Gastroesophageal sphincter (tissue), 3 donors: ENCODE data around the gene OR4D10.

Experiments
- POLR2A ChIP-seq, 2 donors: fragments of 450-650 bp; IDR thresholded peaks; one replicate each; pipeline ENCODE4 v1.6.1; 2017; ENCODE audit warnings: antibody characterized with exemption in 2 of 2, mild to moderate bottlenecking in 2 of 2, moderate library complexity in 1 of 2
- POLR2AphosphoS5 ChIP-seq: sonication (generic); formaldehyde crosslinking; IDR thresholded peaks from one replicate; pipeline ENCODE4 v1.6.1; 2017; ENCODE audit warnings: antibody characterized with exemption
- TF ChIP-seq, protein P1 (sequence below), 4 experiments: fragments of 200-600 bp in 2 of 4; fragments of 450-650 bp in 2 of 4; sonication (generic) in 1 of 4; IDR thresholded peaks; one replicate each; pipeline ENCODE4 v1.5.1; 2017 to 2019; ENCODE audit warnings: antibody characterized with exemption in 4 of 4, mild to moderate bottlenecking in 2 of 4, moderate library complexity in 2 of 4

DNA sequence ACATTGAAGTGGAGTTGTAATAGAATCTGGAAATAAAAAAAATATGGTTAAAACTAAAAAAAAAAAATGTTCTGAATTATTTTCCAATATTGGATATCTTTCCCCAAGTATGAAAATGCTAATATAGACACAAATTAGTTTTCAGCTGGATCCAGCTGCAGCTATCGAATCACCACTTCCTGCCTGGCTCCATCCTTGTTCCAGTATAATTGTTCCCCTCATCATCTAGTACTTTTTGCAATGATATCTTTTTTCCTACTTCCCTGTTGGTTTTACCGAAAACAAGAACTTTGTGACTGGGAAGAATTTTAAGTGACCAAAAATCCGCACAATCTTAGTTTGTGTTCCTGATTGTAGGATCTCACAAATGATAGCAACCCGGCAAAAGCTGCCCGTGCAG is 47.6 kb downstream of the OR4D10 start:
- TF ChIP-seq, protein P1, sequence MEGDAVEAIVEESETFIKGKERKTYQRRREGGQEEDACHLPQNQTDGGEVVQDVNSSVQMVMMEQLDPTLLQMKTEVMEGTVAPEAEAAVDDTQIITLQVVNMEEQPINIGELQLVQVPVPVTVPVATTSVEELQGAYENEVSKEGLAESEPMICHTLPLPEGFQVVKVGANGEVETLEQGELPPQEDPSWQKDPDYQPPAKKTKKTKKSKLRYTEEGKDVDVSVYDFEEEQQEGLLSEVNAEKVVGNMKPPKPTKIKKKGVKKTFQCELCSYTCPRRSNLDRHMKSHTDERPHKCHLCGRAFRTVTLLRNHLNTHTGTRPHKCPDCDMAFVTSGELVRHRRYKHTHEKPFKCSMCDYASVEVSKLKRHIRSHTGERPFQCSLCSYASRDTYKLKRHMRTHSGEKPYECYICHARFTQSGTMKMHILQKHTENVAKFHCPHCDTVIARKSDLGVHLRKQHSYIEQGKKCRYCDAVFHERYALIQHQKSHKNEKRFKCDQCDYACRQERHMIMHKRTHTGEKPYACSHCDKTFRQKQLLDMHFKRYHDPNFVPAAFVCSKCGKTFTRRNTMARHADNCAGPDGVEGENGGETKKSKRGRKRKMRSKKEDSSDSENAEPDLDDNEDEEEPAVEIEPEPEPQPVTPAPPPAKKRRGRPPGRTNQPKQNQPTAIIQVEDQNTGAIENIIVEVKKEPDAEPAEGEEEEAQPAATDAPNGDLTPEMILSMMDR (IDR thresholded peaks at IDR 0.05), result no peak
- TF ChIP-seq POLR2AphosphoS5 (no peak), POLR2A (IDR thresholded peaks at IDR 0.05) (no peak)
